A673 (cell line): ENCODE results near the gene ARL14.

Experiments used
- CTCF ChIP-seq: fragments of 300-800, 200-600 bp; sonication (generic); conservative IDR thresholded peaks from 2 replicates; pipeline ENCODE4 v1.5.1; 2017; ENCODE audit warnings: low read depth, mild to moderate bottlenecking, antibody characterized with exemption, low read length, moderate library complexity, mixed read lengths
- EZH2 ChIP-seq: fragments of 200-600 bp; sonication (generic); IDR thresholded peaks from 2 replicates; pipeline ENCODE4 v1.6.1; 2017; ENCODE audit warnings: borderline replicate concordance, low read depth, mild to moderate bottlenecking, mixed read lengths, antibody characterized with exemption, low read length; ENCODE audit not compliant: poor library complexity, severe bottlenecking

GRCh38 chr3:160677459-160677881, 510 bp downstream of the ARL14 start:
- TF ChIP-seq CTCF (no peak), EZH2 (no peak)
